B cell (primary cell): ENCODE results near the gene CABLES1. TPM values are rescaled to one million over a fixed set of nuclear protein-coding genes. Genes with fewer than 3 reads are reported as not detected.

Experiments
- ATAC-seq: fragments of 200-7000 bp; cut with Tn5 transposase; one replicate; pipeline ENCODE4 v1.10.0; 2021; ENCODE audit warnings: low read depth, mild to moderate bottlenecking, moderate number of reproducible peaks, moderate library complexity
- CTCF ChIA-PET: fragments of 350-600 bp; sonication (Branson Sonifier 250); formaldehyde crosslinking; loops from one replicate; lab custom pipeline; 2021; ENCODE audit warnings: antibody characterized with exemption, inconsistent platforms; lab: Charles Lee
- POLR2A ChIA-PET: fragments of 350-600 bp; sonication (Branson Sonifier 250); formaldehyde crosslinking; loops from one replicate; lab custom pipeline; 2021; ENCODE audit warnings: antibody characterized with exemption; lab: Charles Lee
- DNase-seq: peaks from one replicate; pipeline ENCODE4 v3.0.0; 2013
- H2AFZ ChIP-seq: 2 replicates; pipeline ENCODE4 v1.6.1; 2012; ENCODE audit warnings: mild to moderate bottlenecking, low read depth, low read length; ENCODE audit not compliant: insufficient read depth, poor library complexity, severe bottlenecking
- H3K27ac ChIP-seq, 2 donors: 1 replicate in 1 of 2; 2 replicates in 1 of 2; pipeline ENCODE4 v1.5.1; 2012 to 2013; ENCODE audit warnings: low read length in 2 of 2, mild to moderate bottlenecking in 2 of 2, moderate library complexity in 1 of 2
- H3K27me3 ChIP-seq, 4 experiments: fragments of 200-600 bp in 1 of 4; sonication (generic) in 1 of 4; replicated peaks in 1 of 4; 1 replicate in 2 of 4; 2 replicates in 2 of 4; pipeline versions ENCODE4 v1.6.1 to v1.7.0; 2013 to 2016; ENCODE audit warnings: low read length in 3 of 4, mild to moderate bottlenecking in 2 of 4, mixed read lengths in 1 of 4, moderate library complexity in 1 of 4; ENCODE audit not compliant: insufficient read depth in 4 of 4, control insufficient read depth in 3 of 4; ENCODE audit errors: control extremely low read depth in 1 of 4
- H3K36me3 ChIP-seq, 2 experiments: replicated peaks in 1 of 2; 1 replicate in 1 of 2; 2 replicates in 1 of 2; pipeline versions ENCODE4 v1.6.1 to v1.7.1; 2013; ENCODE audit warnings: low read length in 1 of 2; ENCODE audit not compliant: insufficient read depth in 2 of 2, control insufficient read depth in 1 of 2; ENCODE audit errors: control extremely low read depth in 1 of 2, extremely low read depth in 1 of 2
- H3K4me1 ChIP-seq, 2 donors: fragments of 200-600 bp in 1 of 2; sonication (generic) in 1 of 2; 1 replicate in 1 of 2; 2 replicates in 1 of 2; pipeline versions ENCODE4 v1.5.1 to v1.6.1; 2013 to 2017; ENCODE audit warnings: low read length in 2 of 2; ENCODE audit not compliant: control insufficient read depth in 2 of 2, insufficient read depth in 2 of 2
- H3K4me2 ChIP-seq: replicated peaks from 2 replicates; pipeline ENCODE3; 2012; ENCODE audit warnings: mild to moderate bottlenecking, low read depth, low read length; ENCODE audit not compliant: poor library complexity, severe bottlenecking
- H3K4me3 ChIP-seq, 5 experiments: fragments of 200-600 bp in 1 of 5; sonication (generic) in 1 of 5; 1 replicate in 3 of 5; 2 replicates in 2 of 5; pipeline versions ENCODE4 v1.5.1 to v1.7.0; 2011 to 2016; ENCODE audit warnings: low read length in 4 of 5, mild to moderate bottlenecking in 4 of 5, low read depth in 2 of 5, control low read depth in 1 of 5, moderate library complexity in 1 of 5; ENCODE audit not compliant: insufficient read depth in 1 of 5; ENCODE audit errors: control extremely low read depth in 1 of 5, extremely low read depth in 1 of 5
- H3K79me2 ChIP-seq: fragments of 200-600 bp; sonication (generic); one replicate; pipeline ENCODE4 v1.6.0; 2016; ENCODE audit warnings: low read length; ENCODE audit not compliant: control insufficient read depth, insufficient read depth
- H3K9ac ChIP-seq: fragments of 200-600 bp; sonication (generic); 2 replicates; pipeline ENCODE4 v1.6.1; 2017; ENCODE audit warnings: mild to moderate bottlenecking, low read length, moderate library complexity
- H3K9me3 ChIP-seq, 3 donors: one replicate each; pipeline versions ENCODE4 v1.6.1 to v1.7.1; 2013; ENCODE audit warnings: low read length in 2 of 3; ENCODE audit not compliant: control insufficient read depth in 2 of 3, insufficient read depth in 1 of 3; ENCODE audit errors: control extremely low read depth in 1 of 3
- H4K20me1 ChIP-seq: 2 replicates; pipeline ENCODE4 v1.6.0; 2012; ENCODE audit warnings: mild to moderate bottlenecking, low read length; ENCODE audit not compliant: insufficient read depth, control insufficient read depth, poor library complexity, severe bottlenecking
- H3K27ac Mint-ChIP-seq: one replicate; pipeline ENCODE4 v1.8.0; 2021; ENCODE audit warnings: mixed read lengths
- H3K27me3 Mint-ChIP-seq: one replicate; pipeline ENCODE4 v1.8.0; 2021; ENCODE audit warnings: mixed read lengths
- H3K4me1 Mint-ChIP-seq: one replicate; pipeline ENCODE4 v1.8.0; 2021; ENCODE audit warnings: mixed read lengths
- H3K4me3 Mint-ChIP-seq: one replicate; pipeline ENCODE4 v1.8.0; 2021; ENCODE audit warnings: mixed read lengths
- H3K9me3 Mint-ChIP-seq: one replicate; pipeline ENCODE4 v1.8.0; 2022; ENCODE audit warnings: mixed read lengths; ENCODE audit not compliant: insufficient read depth
- EZH2 ChIP-seq: IDR thresholded peaks from 2 replicates; pipeline ENCODE4 v1.6.1; 2012; ENCODE audit warnings: borderline replicate concordance, low read depth, mild to moderate bottlenecking, moderate library complexity, low read length; ENCODE audit not compliant: insufficient read depth, poor library complexity, severe bottlenecking
- WGBS: methylation state at CpG from one replicate; pipeline ENCODE4 v1.1.5; 2013; ENCODE audit warnings: missing lambda C conversion rate; ENCODE audit not compliant: insufficient coverage; 5-methylcytosine and 5-hydroxymethylcytosine counted together
- intact Hi-C: fragments of 100-400 bp; cut with micrococcal nuclease; formaldehyde crosslinking; loops from one replicate; pipeline ENCODE4 v1.10.0; 2022
- polyA plus RNA-seq: library from polyadenylated mRNA; depleted of rRNA; stranded (reverse); fragments of >200 nt; gene quantifications from 2 replicates; pipeline ENCODE4 v1.2.3, GENCODE V29; 2012
- total RNA-seq, 2 donors: library from RNA; stranded (reverse); fragments of 120-200 nt in 1 of 2; gene quantifications; 1 replicate in 1 of 2; 2 replicates in 1 of 2; pipeline versions ENCODE4 v1.2.3 to v1.2.4, GENCODE V29; 2013 to 2022
- TF ChIP-seq, protein P1 (sequence below): fragments of 200-600 bp; IDR thresholded peaks from one replicate; pipeline ENCODE4 v1.8.0; 2022; ENCODE audit warnings: antibody characterized with exemption, mild to moderate bottlenecking

CABLES1 gene
- total and polyA plus RNA-seq, 2 donors (not counting 1 experiment from before 2014, with no cell fraction given): 0.30 to 56.3 TPM

- POLR2A ChIA-PET: no interaction called here
- no peaks in the 10 kb centered on the region for H3K4me1 ChIP-seq
- 86% methylated on average over 3 of the region's 3 CpGs for WGBS
- ATAC-seq (no peak), DNase-seq (no peak)
- Mint-ChIP-seq H3K27me3 (peaks cover 16% of the 10 kb centered on the region), H3K4me1 (no peaks in the 10 kb centered on the region), H3K9me3 (peaks cover 4% of the 10 kb centered on the region), H3K4me3 (no peak overlapping the region), H3K27ac (no peak overlapping the region)
- no peak overlapping the region for H3K4me2 ChIP-seq
- H3K79me2 ChIP-seq: no peaks in the 10 kb centered on the region
- no peaks in the 10 kb centered on the region for H3K36me3 ChIP-seq
- peaks cover 0 to 8% (median 0%) of the 10 kb centered on the region in 3 donors for H3K9me3 ChIP-seq
- no peaks in the 10 kb centered on the region for H4K20me1 ChIP-seq
- H3K9ac ChIP-seq: no peak overlapping the region
- H2AFZ ChIP-seq: no peak overlapping the region
- intact Hi-C loops: no loop called here
- no peak overlapping the region for H3K4me3 ChIP-seq
- TF ChIP-seq EZH2: no peak
- TF ChIP-seq, protein P1, sequence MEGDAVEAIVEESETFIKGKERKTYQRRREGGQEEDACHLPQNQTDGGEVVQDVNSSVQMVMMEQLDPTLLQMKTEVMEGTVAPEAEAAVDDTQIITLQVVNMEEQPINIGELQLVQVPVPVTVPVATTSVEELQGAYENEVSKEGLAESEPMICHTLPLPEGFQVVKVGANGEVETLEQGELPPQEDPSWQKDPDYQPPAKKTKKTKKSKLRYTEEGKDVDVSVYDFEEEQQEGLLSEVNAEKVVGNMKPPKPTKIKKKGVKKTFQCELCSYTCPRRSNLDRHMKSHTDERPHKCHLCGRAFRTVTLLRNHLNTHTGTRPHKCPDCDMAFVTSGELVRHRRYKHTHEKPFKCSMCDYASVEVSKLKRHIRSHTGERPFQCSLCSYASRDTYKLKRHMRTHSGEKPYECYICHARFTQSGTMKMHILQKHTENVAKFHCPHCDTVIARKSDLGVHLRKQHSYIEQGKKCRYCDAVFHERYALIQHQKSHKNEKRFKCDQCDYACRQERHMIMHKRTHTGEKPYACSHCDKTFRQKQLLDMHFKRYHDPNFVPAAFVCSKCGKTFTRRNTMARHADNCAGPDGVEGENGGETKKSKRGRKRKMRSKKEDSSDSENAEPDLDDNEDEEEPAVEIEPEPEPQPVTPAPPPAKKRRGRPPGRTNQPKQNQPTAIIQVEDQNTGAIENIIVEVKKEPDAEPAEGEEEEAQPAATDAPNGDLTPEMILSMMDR: no peak
- no peak overlapping the region for H3K27ac ChIP-seq
- CTCF ChIA-PET: no interaction called here
- H3K27me3 ChIP-seq: peaks cover 0 to 11% (median 0%) of the 10 kb centered on the region in 4 experiments
Observed at GRCh38 chr18:23212161-23212560, 76.9 kb downstream of the CABLES1 start.

- H3K9ac ChIP-seq: no peak overlapping the region
- H3K9me3 ChIP-seq: peaks cover 0 to 5% (median 0%) of the 10 kb centered on the region in 3 donors
- no peaks in the 10 kb centered on the region for H3K79me2 ChIP-seq
- Mint-ChIP-seq H3K27ac (no peak overlapping the region), H3K27me3 (peaks cover 16% of the 10 kb centered on the region), H3K4me3 (no peak overlapping the region), H3K9me3 (peaks cover 4% of the 10 kb centered on the region), H3K4me1 (no peaks in the 10 kb centered on the region)
- peaks cover 0 to 6% (median 0%) of the 10 kb centered on the region in 4 experiments for H3K27me3 ChIP-seq
- intact Hi-C loops: no loop called here
- POLR2A ChIA-PET: no interaction called here
- H3K4me1 ChIP-seq: no peaks in the 10 kb centered on the region
- no peaks in the 10 kb centered on the region for H4K20me1 ChIP-seq
- CTCF ChIA-PET: no interaction called here
- DNase-seq: no peak
- H3K4me3 ChIP-seq: no peak overlapping the region
- no peak overlapping the region for H2AFZ ChIP-seq
- H3K36me3 ChIP-seq: no peaks in the 10 kb centered on the region
- no peak overlapping the region for H3K27ac ChIP-seq
- TF ChIP-seq EZH2: no peak
- TF ChIP-seq, protein P1: no peak
- no peak overlapping the region for H3K4me2 ChIP-seq
- no peak for ATAC-seq
Observed at GRCh38 chr18:23213200-23213599, 77.9 kb downstream of the CABLES1 start.
